WI38 (cell line): Measurements from ENCODE around the gene TNRC6B.

Experiments
- H3K4me3 ChIP-seq: 2 replicates; pipeline ENCODE4 v1.5.1; 2011; ENCODE audit warnings: low read depth, mild to moderate bottlenecking, control low read depth, low read length
- TF ChIP-seq, protein P1 (sequence below): IDR thresholded peaks from 2 replicates; pipeline ENCODE4 v1.5.1; 2012; ENCODE audit warnings: low read depth, mild to moderate bottlenecking, control low read depth, low read length

Gene TNRC6B

DNA sequence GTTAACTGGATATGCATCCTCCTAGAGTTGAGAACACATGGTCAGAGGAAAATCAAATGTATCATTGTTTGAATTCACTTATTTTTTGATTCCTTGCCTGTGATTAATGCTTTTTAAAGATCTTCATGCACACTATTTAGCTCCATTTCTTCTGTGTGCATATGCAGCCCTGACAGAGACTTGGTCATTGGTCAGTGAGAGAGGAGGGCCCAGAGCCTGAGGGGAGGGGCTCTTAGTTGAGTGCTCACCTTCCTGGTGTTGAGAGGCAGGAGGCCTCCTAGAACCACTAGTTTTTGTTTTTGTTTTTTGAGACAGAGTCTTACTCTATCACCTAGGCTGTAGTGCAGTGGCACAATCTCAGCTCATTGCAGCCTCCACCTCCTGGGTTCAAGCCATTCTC is 48.9 kb downstream of the TNRC6B start:
- H3K4me3 ChIP-seq = no peak overlapping the region
- TF ChIP-seq, protein P1, sequence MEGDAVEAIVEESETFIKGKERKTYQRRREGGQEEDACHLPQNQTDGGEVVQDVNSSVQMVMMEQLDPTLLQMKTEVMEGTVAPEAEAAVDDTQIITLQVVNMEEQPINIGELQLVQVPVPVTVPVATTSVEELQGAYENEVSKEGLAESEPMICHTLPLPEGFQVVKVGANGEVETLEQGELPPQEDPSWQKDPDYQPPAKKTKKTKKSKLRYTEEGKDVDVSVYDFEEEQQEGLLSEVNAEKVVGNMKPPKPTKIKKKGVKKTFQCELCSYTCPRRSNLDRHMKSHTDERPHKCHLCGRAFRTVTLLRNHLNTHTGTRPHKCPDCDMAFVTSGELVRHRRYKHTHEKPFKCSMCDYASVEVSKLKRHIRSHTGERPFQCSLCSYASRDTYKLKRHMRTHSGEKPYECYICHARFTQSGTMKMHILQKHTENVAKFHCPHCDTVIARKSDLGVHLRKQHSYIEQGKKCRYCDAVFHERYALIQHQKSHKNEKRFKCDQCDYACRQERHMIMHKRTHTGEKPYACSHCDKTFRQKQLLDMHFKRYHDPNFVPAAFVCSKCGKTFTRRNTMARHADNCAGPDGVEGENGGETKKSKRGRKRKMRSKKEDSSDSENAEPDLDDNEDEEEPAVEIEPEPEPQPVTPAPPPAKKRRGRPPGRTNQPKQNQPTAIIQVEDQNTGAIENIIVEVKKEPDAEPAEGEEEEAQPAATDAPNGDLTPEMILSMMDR = no peak

DNA sequence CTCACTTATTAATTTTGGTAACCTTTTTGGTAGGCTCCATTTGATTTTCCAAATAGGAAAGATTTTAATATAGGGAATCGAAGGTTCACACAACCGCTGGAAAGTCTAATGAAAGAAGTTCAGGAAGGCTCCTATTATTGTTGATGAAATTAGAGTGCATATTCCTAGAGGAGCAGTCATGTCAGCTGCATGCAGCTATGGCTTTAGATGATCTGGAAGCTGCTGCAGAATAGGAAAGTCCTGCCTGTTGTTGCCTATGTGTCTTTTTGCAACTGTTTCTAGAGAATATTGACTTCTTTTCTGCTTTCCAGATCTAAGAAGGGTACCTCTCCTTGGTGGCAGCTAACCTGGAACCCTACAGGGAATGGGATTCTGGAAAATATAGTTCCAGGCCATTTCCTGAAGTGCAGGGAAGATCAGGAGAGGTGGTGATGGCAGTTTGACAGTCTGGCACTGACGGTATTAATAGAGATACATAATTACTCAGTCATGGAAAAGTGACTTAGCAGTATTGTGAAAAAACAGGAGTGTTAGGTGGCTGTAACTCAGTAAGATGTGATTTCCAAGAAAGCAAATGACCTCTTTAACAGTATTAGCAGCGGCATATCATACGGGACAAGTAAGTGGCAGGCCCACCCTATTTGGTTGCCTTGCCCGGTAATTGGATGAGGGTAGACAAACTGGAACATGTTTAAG is 54.0 kb downstream of the TNRC6B start:
- TF ChIP-seq, protein P1 = no peak
- no peak overlapping the region for H3K4me3 ChIP-seq

DNA sequence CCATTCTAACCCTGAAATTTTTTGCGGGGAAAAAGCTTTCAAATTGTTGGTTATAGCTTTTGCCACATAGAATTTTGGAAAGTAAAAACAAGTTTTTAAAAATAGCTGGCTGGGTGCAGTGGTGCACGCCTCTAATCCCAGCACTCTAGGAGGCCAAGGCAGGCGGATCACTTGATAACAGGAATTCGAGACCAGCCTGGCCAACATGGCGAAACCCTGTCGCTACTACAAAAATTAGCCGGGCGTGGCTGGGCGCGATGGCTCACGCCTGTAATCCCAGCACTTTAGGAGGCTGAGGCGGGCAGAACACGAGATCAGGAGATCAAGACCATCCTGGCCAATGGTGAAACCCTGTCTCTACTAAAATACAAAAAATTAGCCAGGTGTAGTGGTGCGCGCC is 54.9 kb downstream of the TNRC6B start:
- no peak overlapping the region for H3K4me3 ChIP-seq
- TF ChIP-seq, protein P1 = no peak

DNA sequence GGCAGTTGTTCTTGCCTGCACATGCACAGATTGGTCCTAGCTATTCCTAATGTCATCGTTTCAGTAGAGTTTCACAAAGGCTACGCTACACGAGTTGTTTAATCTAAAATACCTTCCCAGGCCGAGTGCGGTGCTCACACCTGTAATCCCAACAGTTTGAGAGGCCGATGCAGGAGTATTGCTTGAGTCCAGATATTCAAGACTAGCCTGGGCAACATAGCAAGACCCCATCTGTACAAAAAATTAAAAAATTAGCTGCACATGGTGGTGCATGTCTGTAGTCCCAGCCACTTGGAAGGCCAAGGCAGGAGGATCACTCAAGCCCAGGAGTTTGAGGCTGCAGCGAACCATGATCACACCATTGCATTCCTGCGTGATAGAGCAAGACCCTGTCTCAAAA is 56.2 kb downstream of the TNRC6B start:
- H3K4me3 ChIP-seq = no peak overlapping the region
- TF ChIP-seq, protein P1 = no peak

DNA sequence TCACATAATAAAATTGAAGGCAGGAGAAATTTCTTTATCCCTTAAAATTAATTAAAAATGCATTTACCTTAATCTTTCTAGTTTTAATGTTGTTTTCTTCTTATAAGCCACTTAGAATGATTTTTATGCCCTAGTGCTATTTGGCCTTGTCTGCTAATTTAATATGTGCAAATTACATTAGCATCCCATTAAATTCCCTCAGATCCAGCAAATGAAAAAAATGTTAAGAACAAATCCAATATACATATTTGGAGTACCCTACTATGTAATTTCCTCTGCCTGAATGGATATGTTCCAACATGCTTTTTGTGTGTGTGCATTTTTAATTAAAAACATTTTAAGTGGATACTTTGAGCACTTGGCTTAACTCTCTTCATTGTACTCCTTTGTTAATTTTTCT is 56.9 kb downstream of the TNRC6B start:
- TF ChIP-seq, protein P1 = no peak
- no peak overlapping the region for H3K4me3 ChIP-seq

DNA sequence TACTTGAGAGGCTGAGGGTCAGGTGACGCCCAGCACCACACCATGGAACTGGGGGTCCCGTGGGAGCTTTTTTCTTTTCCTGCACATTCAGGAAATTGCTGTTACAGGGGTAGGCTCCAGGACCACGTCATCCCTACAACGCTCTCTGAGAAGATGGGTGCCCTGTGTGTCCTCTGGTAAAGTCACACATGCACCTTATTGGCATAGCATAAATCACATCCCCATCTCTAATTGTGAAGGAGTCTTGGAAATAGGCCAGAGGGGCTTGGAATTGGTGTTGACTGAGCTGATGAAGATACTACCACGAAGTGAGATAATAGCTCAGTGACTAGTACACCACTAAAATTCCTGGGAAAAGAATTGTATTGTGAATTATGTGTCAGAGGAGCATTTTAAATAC is 57.6 kb downstream of the TNRC6B start:
- TF ChIP-seq, protein P1 = no peak
- no peak overlapping the region for H3K4me3 ChIP-seq

DNA sequence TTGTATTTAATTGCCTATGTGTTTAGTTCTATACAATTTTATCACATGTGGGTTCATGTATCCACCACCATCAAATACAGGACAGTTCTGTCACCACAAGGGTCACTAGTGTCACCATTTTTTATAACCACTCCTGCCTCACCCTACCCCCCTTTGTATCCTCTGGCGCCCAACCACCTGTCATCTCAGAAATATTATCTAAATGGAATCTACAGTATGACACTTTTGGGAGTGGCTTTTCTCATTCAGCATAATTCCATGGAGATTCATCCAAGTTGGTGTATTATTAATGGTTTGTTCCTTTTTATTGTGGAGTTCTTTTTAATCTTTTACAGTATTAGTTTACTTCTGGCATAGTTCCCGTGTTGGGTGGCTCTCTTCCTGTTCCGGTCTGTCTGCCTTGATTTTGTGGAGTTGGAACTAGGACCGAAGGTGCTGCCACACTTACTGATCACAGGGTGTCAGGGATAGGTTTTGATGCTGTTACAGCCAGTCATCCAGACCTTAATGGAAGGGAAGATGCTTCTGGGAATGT is 58.5 kb downstream of the TNRC6B start:
- H3K4me3 ChIP-seq = no peak overlapping the region
- TF ChIP-seq, protein P1 = no peak
